B cell (primary cell): ENCODE data around the gene WNK4.

Source experiments
- CTCF ChIP-seq: fragments of 200-600 bp; IDR thresholded peaks from one replicate; pipeline ENCODE4 v1.8.0; 2022; ENCODE audit warnings: antibody characterized with exemption, mild to moderate bottlenecking
- EZH2 ChIP-seq: IDR thresholded peaks from 2 replicates; pipeline ENCODE4 v1.6.1; 2012; ENCODE audit warnings: borderline replicate concordance, low read depth, mild to moderate bottlenecking, moderate library complexity, low read length; ENCODE audit not compliant: insufficient read depth, poor library complexity, severe bottlenecking

- TF ChIP-seq CTCF (no peak), EZH2 (no peak)
These were observed 40.8 kb downstream of the WNK4 start for GRCh38 chr17:42821176-42821575.
